Stimulated activated CD4-positive, alpha-beta T cell treated with anti-CD3 and anti-CD28 coated beads, Interleukin-12 subunit alpha, Interleukin-12 subunit beta, amount 100 ng/mL, for 48 hours (primary cell): ENCODE data around the gene SH2B2.
"Not testable (repeated sequence)": the region's sequence is repeated elsewhere in the genome, so short reads cannot be mapped to it uniquely, and the experiment has no call there.

Experiments
- DNase-seq, 3 donors: peaks; one replicate each; pipeline ENCODE4 v3.0.0-alpha.2; 2020; ENCODE audit warnings: low read depth in 2 of 3, low spot score in 1 of 3

The SH2B2 gene

DNA sequence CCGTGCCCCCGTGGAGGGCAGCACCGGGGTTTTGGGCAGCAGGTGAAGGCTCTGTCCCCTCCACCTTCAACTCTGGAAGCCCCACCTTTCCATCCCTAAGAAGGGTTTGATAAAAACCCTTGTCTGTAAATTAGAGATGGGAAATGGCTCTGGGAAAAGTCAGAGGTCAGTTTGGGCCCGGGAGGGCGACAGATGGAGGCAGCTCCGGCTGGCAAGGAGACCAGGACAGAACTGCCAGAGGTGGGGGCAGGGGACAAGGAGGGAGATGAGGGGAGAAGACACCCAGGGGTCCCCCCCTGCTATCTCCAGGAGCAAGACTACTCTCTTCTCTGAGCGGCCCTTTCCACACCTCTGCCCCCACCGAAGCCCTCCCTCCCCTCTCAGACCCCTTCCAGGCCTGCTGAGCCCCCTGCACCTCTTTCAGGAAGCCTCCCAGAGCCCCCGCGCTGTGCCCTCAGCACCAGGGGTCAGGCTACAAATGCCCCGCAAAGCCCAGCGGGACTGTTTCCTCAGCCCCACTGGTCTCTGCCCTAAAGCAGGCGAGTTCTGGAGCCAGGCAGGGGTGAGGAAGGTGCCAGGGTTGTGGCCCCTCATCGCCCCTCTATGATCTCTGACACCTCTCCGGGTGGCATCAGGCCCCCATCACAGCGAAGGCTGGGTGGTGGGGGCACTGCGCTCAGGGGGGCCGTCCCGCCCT, 980 bp upstream of the SH2B2 start:
- no peak for DNase-seq

DNA sequence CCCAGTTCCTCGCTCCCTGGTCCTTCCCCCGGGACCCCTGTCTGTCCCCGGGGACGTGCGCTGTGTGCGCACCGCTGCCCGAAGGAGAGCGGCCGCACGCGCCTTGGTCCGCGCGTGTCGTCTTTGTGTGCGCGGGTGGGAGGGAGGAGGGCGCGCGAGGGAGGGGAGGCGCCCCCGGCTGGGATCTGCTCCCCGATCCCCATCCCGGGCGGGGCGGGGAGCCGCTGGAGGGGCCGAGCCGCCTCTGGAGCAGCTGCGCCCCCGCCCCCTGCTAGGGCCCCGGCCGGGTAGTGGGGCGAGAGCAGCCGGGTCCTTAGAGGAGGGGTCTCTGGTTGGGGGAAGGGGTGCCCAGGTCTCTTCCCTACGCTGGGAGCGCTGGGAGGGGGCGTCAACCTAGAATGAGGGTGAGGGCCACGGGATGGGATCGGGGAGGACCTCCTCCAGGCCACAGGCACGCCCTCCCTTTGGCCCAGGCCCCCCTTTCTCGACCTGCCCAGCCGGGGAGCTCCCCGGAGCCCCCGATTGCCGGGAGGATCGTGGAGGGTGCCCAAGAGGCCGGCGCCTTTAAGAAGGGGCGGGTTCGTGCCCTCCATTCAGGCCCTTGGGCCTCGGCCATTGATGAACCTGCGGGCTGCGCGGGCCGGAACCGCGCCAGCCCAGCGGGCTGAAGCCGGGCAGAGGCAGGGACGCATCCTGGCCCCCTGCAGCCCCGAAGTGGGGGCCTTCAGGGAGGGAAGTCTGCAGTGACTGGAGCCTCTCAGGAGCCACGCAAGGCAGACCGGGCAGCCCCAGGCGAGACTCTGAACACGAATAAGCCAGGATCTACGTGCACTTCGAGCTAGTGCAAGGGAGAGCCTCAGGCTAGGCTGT, 678 bp downstream of the SH2B2 start:
- no peak for DNase-seq

DNA sequence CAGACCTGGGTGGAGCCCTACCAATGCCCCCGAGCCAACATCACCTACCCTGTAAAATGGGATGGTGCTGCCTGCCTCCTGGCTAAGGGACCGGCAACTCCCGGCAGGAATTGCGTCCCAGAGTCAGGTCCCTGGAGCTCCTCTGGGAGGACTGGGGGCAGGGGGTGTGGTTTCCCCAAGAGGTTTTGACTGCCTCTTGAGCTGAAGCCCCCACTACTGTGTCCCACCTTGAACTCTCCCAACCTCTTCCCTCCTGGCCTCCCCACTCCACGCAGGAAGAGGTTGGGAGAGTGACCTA, 1.3 kb downstream of the SH2B2 start:
- DNase-seq: no peak

DNA sequence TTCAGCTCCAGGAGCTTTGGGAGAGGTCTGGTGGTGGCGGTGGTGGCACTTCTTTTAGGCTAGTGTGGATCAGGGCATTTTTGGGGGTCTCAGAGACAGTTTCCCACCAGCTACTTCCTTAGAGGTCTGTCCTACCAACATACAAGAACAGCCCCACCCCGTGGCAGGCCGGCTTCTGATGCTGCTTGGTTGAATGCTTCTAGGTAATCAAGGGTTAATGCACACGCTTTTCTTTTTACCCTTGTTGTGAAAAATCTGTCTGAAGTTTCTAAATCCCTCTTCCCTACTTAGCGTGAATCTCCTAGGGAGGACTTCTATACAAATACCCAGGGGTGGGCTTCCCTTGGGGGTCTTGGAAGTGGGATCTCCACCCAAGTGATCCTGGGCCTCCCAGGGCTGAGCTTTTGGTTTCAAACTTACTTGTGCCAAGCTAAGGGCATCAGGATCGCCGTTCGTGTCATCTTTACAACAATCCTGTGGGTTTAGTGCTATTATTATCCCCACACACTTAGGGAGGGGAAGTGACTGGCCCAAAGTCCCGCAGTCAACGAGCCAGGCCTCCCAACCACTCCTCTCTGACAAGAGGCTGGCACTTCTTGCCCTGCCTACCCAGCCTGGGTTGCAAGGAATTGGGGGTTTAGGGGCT, 1.7 kb downstream of the SH2B2 start:
- no peak for DNase-seq

DNA sequence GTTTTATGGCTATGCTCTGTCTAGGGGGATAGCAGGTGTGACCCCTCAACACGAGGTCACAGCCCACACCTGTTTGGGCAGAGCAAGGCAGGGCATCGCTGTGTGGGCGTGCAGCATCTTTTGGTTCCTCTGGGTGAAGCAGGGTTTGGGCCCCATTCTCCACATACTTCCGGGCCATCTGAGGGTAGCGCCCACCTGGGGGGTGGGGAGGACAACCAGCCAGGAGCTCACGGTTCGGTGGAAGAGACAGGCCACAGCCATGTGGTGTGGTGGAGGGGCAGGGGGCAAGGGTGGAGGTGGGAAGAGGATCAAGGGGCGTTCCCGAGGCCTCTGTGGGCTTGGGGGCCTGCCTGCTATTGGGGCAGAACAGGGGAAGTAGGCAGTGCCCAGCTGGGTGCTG, 2.4 kb downstream of the SH2B2 start:
- DNase-seq: no peak

DNA sequence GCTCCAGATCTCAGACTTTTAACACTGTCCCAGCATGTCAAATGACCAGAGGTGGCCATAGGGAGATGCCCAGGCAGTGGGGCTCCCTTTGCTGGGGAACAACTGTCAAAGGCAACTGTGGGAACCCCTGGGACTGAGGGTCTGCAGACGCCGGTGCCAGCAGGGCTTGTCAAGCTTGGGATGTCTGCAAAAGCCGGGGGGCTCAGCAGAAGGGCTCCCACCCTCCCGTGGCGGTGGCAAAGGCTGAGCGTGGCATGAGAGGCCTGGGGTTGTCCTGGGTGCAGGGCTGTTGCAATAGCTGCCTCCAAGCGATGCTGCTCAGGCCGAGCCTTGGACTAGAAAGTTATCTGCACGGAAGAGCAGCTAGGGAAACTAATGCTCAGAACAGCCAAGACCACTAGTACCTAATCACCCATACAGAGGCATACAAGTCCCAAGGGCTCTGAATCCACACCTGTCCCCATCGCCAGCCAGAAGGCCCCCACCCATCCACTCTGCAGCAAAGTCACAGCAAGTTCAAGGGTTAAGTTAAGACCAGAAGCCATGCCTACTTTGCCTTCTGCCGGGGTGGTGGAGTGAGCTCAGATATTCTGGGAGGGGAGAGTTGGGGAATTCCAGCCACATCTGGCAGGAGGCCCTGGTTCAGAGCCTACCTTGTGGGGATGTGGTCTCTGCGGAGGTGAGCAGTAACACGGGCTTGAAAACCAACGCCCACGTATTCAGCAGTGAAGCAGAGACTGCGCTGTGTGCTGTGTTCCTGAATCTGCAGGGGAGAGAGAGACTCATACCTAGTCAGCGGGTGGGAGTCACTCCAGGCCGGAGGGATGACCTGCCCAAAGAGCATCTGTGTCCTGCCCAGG, 4.6 kb downstream of the SH2B2 start:
- DNase-seq: no peak

DNA sequence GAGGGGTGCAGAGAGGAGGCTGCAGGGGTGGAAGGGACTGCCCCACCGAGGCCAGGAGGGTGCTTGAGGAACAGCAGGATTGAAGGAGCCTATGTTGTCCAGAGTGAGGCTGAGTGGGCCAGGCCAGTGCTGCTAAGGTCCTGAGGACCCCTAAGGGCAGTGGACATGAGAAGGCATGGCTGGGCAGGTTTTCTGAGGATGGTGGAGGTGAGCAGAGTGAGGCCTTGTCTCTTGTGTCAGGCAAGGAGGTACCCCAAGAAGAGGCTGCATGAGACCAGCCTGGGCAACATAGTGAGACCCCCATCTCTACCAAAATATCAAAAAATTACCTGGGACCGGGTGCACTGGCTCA, 5.2 kb downstream of the SH2B2 start:
- DNase-seq: no peak

DNA sequence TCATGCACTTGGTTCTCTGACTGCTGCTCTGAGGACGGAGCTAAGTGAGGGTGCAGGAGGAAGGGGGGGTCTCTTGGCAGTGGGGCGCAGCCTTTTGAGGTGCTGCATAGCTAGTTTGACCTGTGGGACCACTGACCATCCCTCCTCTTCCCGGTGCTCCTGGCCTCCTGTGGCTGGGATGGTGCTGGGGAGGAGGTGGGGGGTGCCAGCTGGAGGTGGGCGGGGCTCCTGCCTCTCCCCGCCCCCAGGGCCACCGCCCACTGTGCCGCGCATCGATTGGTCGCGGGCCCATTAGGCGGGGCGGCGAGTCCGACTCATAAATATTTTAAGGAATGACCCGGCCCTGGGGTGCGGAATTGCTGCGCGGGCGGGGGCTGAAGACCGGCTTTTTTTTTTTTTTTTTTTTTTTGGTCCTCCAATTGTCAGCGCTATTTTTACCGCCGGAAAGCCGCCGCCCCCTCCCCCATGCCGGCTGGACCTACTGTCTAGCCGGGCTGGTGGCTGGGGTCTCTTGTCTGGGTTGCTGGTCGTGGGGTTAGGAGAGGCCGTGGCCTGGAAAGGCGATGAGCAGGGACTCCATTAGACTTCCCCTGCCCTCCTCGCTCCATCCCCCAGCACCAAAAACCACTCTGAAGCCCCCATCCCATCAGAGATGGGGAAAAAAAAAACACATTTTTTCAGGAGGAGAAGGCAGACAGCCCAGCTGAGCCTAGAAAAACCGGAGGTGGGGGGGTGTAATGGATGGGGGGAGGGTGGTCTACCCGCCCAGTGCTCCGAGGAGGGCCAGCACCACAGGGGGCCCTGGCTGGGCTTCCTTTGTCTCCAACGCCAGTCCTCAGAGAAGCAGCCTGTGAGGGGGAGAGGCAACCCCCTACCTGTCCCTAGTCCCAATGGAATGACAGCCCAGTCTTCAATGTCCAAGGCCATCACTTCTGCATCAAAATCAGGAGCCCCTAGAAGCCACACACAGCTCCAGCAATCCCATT, 6.4 kb downstream of the SH2B2 start:
- DNase-seq: no peak

DNA sequence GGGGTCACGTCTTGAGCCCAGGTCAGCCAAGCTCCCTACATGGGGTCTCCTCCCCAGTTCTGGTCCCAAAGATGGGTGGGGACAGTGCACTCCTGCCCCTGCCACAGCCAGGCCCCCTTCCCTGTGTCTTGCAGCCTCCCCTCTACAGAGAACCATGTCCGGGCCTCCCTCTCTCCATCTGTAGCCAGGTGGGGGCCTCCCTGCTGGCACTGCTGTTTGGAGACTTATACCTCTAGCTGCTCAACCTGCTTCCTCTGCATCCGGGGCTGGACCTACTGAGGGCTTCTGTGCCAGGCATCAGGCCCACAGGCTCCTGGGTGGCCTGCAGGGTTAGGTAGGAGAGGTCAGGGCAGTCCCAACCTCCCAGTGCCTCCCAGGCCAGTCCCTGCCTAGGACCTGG, 7.9 kb downstream of the SH2B2 start:
- DNase-seq: no peak

DNA sequence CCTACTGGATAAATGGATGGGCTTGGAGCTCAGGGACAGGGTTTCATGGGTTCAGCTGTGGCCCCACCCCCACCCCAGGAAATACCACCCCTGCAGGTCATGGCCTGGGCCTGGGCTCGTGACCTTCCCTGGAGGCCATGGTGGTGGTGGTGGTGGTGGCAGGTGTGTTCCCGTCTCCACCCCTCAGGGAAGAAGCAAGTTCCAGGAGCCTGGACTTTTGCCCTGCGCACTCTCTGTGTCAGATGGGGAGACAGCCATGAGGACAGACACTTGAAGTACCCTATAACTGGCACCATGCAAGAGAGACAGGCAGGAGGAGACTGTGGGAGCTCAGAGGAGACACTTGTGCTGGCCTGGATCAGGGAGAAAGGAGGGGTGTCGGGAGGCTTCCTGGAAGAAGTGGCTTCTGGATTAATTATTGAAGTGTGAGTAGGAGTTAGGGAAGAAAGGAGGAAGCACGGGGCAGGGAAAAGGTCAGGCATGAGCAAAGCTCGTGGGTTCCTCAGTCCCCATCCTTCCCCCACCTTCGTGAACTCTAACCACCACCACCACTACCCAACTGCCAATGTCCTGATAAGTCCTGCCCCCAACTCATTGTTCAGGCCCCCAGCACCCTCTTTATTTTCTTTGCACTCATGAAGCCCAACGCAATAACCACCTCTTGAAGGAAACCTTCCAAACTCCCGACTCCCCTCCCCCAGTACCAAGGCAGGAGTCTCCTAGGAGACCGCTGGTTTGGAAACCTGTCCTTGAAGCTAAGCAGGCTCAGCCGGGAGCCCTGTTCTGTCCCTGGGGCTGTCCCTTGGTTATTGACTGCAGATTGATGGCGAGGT, 8.9 kb downstream of the SH2B2 start:
- DNase-seq: no peak

DNA sequence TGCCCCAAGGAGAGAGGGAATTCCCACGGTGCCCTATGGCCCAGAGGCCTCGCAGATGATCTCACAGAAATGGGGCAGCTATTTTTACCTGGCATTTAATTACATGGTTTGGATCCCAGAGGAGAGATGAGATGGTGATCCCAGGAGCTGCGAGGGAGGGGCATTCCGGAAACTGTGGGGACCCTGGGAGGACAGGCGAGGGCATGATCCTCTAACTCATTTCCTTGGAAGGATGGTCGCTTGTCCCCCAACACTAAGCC, 9.4 kb downstream of the SH2B2 start:
- no peak for DNase-seq

DNA sequence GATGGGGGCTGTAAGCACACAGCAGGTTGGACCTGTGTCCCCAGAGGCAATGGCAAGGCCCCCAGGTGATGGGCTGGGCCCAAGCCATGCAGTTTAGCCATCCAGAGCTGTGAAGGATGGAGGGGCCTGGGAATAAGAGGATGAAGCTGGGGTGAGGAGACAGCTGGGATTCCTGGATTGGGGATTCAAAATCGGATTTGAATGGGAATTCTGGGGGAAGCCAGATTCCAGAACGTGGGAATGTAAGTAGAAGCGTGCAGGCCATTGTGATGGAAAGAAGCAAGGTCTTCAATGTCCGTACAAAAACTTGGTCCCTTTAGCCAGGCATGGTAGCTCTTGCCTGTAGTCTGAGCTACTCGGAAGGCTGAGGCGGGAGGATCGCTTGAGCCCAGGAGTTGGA, 9.8 kb downstream of the SH2B2 start:
- no peak for DNase-seq

DNA sequence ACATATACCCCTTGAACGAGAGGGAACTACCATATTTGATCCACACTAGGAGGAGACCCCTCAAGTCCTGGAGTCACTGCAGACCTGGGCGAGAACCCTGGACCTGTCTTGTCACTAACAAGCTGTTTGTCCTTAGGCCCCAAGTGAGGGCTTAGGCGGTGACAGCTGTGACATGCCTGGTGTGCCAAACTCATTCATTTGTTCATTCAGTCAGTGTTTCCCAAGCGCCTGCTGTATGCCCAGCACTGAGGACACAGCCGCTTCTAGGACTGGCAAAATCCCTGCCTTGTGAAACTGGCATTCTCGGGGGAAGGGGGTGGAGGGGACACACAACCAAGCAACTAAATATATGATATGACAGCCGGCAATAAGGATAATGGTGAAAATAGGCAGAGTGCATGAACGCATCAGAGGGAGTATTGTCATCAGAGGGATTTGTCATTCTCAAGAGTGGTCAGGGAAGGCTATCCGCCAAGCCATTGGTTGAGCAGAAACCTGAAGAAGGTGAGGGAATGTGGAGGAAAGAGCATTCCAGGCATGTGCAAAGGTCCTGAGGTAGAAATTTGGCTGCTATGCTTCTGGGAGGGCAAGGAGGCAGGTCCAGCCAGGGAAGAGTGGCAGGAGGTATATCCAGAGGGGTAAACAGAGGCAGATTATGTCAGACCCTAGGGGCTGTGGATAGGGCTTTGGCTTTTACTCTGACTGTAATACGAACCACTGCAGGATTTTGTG, 11.0 kb downstream of the SH2B2 start:
- DNase-seq: no peak

DNA sequence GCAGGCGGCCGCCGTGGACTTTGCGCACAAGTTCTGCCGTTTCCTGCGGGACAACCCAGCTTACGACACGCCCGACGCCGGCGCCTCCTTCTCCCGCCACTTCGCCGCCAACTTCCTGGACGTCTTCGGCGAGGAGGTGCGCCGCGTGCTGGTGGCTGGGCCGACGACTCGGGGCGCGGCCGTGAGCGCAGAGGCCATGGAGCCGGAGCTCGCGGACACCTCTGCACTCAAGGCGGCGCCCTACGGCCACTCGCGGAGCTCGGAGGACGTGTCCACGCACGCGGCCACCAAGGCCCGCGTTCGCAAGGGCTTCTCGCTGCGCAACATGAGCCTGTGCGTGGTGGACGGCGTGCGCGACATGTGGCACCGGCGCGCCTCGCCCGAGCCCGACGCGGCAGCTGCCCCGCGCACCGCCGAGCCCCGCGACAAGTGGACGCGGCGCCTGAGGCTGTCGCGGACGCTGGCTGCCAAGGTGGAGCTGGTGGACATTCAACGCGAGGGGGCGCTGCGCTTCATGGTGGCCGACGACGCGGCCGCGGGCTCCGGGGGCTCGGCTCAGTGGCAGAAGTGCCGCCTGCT, 14.1 kb downstream of the SH2B2 start:
- DNase-seq: no peak

DNA sequence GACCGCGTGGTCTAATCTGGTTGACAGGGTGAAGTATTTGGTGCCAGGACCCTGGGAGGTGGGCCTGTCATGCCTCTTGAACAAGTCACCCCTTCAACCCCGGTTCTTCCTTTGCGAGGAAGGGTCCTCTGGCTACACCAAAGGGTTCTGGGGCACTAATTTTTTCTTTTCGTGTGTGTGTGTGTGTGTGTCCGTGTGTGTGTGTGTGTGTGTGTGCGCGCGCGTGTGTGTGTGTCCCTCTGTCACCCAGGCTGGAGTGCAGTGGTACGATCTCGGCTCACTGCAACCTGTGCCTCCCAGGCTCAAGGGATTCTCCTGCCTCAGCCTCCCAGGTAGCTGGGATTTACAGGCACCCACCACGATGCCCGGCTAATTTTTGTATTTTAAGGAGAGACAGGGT, 14.7 kb downstream of the SH2B2 start:
- not testable (repeated sequence) for DNase-seq

DNA sequence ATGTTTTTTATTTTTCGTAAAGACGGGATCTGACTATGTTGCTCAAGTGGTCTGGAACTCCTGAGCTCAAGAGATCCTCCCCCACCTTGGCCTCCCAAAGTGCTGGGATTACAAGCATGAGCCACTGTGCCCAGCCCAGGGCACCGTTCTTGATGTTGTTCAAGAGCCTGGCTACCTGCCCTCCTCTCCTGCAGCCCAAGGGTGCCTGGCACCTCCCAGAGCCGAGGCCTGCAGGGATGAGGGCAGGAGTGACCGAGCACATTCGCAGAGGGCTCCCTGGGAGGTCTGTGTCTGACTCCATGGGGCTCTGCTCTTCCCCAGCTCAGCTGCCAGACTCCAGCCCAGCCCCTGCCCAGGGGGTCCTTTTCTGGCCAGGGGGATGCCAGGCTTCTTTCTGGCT, 15.4 kb downstream of the SH2B2 start:
- DNase-seq: no peak

DNA sequence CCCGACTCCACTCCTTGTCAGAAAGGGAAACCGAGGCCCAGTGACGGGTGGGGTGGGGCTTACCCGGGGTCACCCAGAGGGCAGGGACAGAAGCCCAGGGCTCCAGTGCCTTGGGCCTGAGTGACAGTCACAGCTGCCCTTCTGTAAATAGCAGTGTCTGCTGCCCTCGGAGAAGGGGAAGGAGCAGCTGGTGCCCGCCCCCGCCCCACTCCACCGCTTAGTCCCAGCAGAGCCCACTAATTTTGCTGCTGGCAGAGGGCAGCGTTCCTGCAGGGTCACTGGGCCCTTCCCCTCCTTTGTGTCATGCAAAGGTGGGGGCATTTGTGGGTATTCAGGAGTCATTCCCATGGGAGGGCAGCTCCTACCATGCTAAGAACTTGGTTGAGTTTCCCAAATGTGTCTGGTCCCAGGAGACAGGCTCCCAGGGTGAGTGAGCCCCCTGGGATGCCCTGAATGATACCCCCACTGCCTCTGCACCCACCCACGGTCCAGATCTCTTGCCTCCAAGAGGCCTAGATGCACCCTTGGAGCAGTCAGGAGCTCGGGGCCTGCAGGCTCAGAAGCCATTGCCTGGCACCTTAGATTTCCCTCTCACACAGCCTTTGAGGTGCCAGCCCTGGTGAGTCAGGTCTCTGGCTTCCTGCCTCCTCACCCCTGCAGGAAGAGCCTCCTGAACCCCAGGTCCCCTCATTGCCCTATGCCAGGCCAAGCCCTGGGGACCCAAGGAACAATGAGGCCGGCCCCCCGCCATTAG, 17.2 kb downstream of the SH2B2 start:
- DNase-seq: no peak

DNA sequence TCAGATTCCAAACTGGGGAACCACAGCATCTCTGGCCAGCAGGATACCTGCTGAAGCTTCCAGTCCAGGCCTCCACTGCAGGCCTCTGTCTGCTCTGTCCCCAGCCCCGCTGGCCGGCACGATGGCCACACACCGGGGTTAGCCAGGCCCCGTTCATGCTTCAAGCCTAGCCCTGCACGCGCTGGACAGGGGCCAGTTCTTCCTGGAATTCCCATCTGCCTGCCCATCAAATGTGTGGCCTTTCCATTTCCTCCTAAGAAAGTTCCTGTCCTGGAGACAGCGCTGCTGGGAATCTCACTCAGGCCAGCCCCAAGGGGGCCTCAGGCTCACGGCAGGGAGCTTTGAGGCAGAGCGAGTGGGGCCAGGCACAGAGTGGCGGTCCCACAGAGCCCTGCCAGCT, 18.0 kb downstream of the SH2B2 start:
- DNase-seq: no peak
